Astrocyte of the spinal cord (primary cell): ENCODE results near the gene DDX39B.

ENCODE experiments used
- DNase-seq: peaks from one replicate; pipeline ENCODE4 v3.0.0; 2011; ENCODE audit warnings: low read depth, low spot score
- H3K4me3 ChIP-seq: 2 replicates; pipeline ENCODE4 v1.5.1; 2011; ENCODE audit warnings: low read depth, mild to moderate bottlenecking, low read length, moderate library complexity
- in situ Hi-C: cut with HindIII; loops from 2 replicates; pipeline ENCODE4 v1.10.0; 2017; ENCODE audit warnings: low sequenced_read_pairs
- TF ChIP-seq, protein P1 (sequence below): IDR thresholded peaks from 2 replicates; pipeline ENCODE4 v1.5.1; 2012; ENCODE audit warnings: low read depth, mild to moderate bottlenecking, low read length, inconsistent platforms

DDX39B gene

DNA sequence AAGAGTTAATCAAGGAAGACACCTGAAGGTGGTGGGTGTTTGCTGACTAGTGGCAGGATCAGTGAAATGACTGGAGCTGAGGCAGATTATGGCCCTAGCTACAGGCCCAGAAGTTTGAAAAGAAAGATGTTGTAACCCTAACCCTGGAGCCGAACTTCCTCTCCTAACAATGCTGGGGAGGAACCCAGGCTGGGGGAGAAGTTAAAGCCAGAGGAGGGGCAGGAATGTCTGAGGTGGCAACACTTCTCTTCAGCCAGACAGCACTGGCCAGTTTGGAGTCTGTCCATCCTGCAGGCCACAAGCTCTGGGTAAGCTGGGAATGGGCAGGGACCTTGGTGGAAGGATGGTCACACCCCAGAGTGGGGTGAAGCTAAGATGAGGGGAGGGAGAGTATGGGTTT lies 44.2 kb upstream of the DDX39B start, which contains the start of gene LST1:
Gene LST1 (plus strand): TSS at position 270 of the 400 bp plus-strand sequence. CDS start 1,023 bp downstream, outside the sequence.
- no peak within 1 kb of the TSS for H3K4me3 ChIP-seq
- DNase-seq: no peak
- TF ChIP-seq, protein P1, sequence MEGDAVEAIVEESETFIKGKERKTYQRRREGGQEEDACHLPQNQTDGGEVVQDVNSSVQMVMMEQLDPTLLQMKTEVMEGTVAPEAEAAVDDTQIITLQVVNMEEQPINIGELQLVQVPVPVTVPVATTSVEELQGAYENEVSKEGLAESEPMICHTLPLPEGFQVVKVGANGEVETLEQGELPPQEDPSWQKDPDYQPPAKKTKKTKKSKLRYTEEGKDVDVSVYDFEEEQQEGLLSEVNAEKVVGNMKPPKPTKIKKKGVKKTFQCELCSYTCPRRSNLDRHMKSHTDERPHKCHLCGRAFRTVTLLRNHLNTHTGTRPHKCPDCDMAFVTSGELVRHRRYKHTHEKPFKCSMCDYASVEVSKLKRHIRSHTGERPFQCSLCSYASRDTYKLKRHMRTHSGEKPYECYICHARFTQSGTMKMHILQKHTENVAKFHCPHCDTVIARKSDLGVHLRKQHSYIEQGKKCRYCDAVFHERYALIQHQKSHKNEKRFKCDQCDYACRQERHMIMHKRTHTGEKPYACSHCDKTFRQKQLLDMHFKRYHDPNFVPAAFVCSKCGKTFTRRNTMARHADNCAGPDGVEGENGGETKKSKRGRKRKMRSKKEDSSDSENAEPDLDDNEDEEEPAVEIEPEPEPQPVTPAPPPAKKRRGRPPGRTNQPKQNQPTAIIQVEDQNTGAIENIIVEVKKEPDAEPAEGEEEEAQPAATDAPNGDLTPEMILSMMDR: no peak
- in situ Hi-C loops: no loop called here

DNA sequence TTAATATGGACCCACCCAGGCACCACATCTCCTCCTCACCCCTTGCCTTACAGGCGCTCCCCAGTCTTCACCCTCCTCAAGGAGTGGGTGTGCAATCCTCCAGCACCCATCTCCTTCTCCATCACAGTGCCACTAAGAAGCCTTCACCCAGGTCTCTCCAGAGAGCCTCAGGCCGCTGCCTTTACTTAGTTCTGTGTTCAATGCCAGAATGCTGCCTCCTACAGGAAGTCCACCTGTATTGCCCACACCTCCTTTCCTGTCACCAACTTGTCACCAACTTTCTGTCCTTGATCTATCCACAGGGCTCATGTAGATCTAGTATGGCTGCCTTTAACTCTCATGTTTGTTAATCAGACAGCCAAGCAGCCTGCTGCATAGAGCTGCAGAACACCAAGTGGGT lies 43.7 kb upstream of the DDX39B start:
- in situ Hi-C loops: no loop called here
- DNase-seq: no peak
- TF ChIP-seq, protein P1: peak; percentile 42
- H3K4me3 ChIP-seq: no peak overlapping the region

DNA sequence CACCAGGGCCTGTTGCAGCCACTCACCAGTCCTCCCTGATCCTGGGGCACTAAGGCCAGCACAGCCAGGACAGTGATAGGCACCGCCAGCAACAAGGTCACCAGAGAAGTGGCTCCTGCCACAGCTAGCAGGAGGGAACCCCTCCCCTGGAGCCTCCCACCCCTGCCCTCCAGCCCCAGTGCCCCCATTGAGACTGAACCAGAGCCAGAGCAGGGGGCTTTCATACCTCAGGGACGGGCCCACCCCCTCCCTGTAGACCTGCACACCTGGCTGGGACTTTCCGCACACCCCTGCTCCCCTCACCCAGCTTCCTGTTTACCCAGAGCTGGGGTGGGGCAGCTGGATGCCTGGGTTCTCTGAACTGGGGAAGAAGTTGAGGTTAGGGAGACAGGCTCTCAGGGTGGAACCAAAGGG lies 40.4 kb upstream of the DDX39B start, which contains the start of gene LTB:
Gene LTB (minus strand): TSS at position 195 of the 414 bp plus-strand sequence. CDS start 7 bp downstream, at position 188.
- H3K4me3 ChIP-seq: peak within 1 kb of the TSS; percentile 84
- DNase-seq: no peak
- TF ChIP-seq, protein P1: no peak
- in situ Hi-C loops: no loop called here

DNA sequence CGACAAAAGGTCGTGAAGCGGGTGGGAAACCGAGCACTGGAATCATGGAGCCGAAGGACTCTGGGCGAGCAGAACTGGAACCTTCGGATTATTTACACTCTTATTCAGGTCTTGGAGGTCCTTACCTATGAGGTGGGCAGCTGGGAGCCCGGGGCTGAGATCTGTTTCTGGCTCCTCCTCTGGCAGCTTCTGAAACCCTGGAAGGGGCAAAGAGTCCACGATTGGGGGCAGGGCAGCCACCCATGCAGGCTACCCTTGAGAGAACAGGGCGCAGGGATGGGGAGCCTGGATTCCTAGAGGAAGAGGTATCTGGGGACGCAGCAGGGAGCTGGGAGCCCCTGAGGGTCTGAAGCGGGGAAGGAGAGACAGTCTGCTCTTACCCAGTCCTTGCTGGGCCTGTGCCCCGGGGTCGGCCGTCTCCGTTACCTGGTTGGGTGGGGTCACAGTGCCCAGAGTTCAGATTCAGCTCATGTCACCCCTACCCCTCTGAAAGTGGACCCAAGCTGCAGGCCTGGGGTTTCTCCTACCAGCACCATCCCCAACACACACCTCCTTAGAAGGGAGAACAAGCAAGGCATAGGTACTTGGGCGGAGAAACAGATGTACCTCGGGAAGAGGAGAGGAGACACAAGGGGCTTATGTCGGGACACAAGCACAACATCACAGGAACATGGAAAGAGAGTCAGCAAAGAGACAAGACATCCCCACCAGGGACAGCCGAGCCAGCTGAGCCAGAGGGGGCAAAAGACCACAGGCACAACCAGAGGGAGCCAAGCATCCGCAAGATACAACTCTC lies 39.8 kb upstream of the DDX39B start:
- in situ Hi-C loops: no loop called here
- TF ChIP-seq, protein P1: no peak
- peak overlapping the region; percentile 84 for H3K4me3 ChIP-seq
- no peak for DNase-seq

DNA sequence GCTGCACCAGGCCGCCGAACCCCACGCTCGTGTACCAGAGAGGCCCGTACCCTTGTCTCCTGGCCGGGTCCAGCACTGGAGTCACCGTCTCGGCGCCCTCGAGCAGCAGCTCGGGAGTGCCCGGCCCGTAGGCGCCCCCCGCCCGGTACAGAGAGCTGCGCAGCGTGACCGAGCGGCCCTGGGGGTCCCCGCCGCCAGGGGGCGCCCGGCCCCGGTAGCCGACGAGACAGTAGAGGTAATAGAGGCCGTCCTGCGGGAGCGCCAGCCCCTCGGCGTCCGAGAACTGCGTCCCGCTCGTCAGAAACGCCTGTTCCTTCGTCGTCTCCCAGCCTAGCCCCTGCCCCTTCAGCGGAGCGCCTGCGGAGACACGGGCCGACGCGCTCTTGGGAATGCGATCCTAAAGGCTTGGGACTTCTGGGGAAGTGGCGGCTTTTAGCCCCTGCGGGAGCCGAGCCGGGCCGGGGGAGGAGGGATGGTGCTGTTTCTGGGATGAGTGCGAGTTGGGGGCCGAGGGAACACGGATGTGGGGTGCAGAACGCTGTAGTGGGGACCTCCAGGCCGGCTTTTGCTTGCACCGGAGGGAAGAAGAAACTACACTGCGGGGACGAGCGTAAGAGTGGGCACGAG lies 39.1 kb upstream of the DDX39B start:
- peak overlapping the region; percentile 84 for H3K4me3 ChIP-seq
- DNase-seq: peak; percentile 75
- TF ChIP-seq, protein P1: peak; percentile 86
- in situ Hi-C loops: no loop called here

DNA sequence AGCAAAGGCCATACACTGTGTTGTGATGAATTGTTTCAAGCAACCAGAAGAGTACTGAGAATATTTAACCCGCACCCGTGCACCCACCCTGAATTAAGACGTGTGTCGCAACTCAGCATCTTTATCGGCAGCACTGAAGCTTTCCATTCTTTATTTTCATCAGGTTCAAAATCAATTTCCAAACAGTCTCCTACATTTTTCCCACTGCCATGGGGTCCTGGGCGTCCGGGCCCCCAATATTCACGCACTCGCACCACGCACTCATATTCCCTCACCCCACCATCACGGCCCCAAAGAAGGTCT lies 38.6 kb upstream of the DDX39B start:
- peak overlapping the region; percentile 84 for H3K4me3 ChIP-seq
- TF ChIP-seq, protein P1: no peak
- in situ Hi-C loops: no loop called here
- no peak for DNase-seq
